ENCODE results near the gene BCL11A.

Gene BCL11A

GRCh38 chr2:60535685-60536312 lies 17.7 kb downstream of the BCL11A start:
- no peak for DNase-seq
- no peaks in the 10 kb centered on the region for H3K27me3 ChIP-seq (ENCODE audit: insufficient read depth, low read depth, severe bottlenecking)
- no peaks in the 10 kb centered on the region for H3K9me3 ChIP-seq (ENCODE audit: severe bottlenecking)
- H3K4me3 ChIP-seq (ENCODE audit: low read depth, low read length) = no peak overlapping the region
- H3K27ac ChIP-seq = no peak overlapping the region
- no peak for TF ChIP-seq CTCF (IDR thresholded peaks at IDR 0.05; ENCODE audit: low read depth, low read length)
- no peaks in the 10 kb centered on the region; the same call in none of the 2 replicates for H3K36me3 ChIP-seq

- no peak for DNase-seq
- H3K9me3 ChIP-seq (ENCODE audit: severe bottlenecking) = no peaks in the 10 kb centered on the region
- H3K27ac ChIP-seq = no peak overlapping the region
- no peak overlapping the region for H3K4me3 ChIP-seq (ENCODE audit: low read depth, low read length)
- no peaks in the 10 kb centered on the region; the same call in none of the 2 replicates for H3K36me3 ChIP-seq
- no peak for TF ChIP-seq CTCF (IDR thresholded peaks at IDR 0.05; ENCODE audit: low read depth, low read length)
- no peaks in the 10 kb centered on the region for H3K27me3 ChIP-seq (ENCODE audit: insufficient read depth, low read depth, severe bottlenecking)
Observed at GRCh38 chr2:60534892-60535684, 18.4 kb downstream of the BCL11A start.

DNA sequence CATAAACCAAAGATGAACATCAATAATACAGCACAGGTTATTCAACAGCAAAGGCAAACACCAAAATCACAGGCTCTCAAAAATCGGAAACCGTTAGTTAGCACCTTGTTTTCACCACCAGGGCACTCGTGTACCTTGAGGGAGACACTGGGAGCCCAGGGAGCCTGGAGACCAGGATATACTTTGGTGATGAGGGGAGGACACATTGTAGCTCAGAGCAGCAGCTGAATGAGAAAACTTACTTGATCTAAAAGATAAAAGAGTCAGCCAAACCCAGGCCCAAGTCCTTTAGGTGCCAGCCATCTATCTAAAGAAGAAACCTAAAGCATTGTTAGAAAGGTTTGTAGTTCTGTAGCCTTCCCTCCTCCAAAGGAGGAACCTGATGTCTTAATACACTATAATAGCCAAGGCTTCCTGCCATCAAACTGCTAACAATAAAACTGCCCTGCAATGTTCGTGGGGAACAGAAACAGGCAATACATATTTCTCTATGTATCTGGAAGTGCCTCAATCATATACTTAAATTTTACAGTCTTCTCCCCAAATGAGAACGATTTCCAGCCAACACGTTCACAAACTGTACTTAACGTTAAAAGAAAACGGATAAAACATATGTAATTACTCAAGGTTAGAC lies 19.3 kb downstream of the BCL11A start:
- H3K27me3 ChIP-seq (ENCODE audit: insufficient read depth, low read depth, severe bottlenecking) = no peaks in the 10 kb centered on the region
- no peaks in the 10 kb centered on the region for H3K9me3 ChIP-seq (ENCODE audit: severe bottlenecking)
- H3K27ac ChIP-seq = no peak overlapping the region
- H3K36me3 ChIP-seq = no peaks in the 10 kb centered on the region; the same call in 1 of the 2 replicates
- TF ChIP-seq CTCF (IDR thresholded peaks at IDR 0.05; ENCODE audit: low read depth, low read length) = peak; percentile 17; the same call in 1 of the 2 replicates
- no peak for DNase-seq
- no peak overlapping the region for H3K4me3 ChIP-seq (ENCODE audit: low read depth, low read length)

GRCh38 chr2:60533101-60534051 lies 20.1 kb downstream of the BCL11A start:
- Histone ChIP-seq H3K27me3 (ENCODE audit: insufficient read depth, low read depth, severe bottlenecking) (no peaks in the 10 kb centered on the region), H3K4me3 (ENCODE audit: low read depth, low read length) (no peak overlapping the region), H3K27ac (peak overlapping the region; percentile 97), H3K36me3 (no peaks in the 10 kb centered on the region; the same call in 1 of the 2 replicates), H3K9me3 (ENCODE audit: severe bottlenecking) (no peaks in the 10 kb centered on the region)
- DNase-seq = no peak
- TF ChIP-seq CTCF (IDR thresholded peaks at IDR 0.05; ENCODE audit: low read depth, low read length) = no peak

GRCh38 chr2:60532421-60532820 lies 21.0 kb downstream of the BCL11A start:
- Histone ChIP-seq H3K4me3 (ENCODE audit: low read depth, low read length) (no peak overlapping the region), H3K36me3 (no peaks in the 10 kb centered on the region; the same call in 1 of the 2 replicates), H3K27me3 (ENCODE audit: insufficient read depth, low read depth, severe bottlenecking) (no peaks in the 10 kb centered on the region), H3K27ac (peak overlapping the region; percentile 97), H3K9me3 (ENCODE audit: severe bottlenecking) (no peaks in the 10 kb centered on the region)
- TF ChIP-seq CTCF (IDR thresholded peaks at IDR 0.05; ENCODE audit: low read depth, low read length) = no peak
- DNase-seq = no peak

Data from WERI-Rb-1 (cell line).